Suprapubic skin (tissue), 4 donors: ENCODE measurements around the gene COX20.

Experiments used
- EP300 ChIP-seq: sonication (generic); formaldehyde crosslinking; IDR thresholded peaks from one replicate; pipeline ENCODE4 v1.6.1; 2017; ENCODE audit warnings: antibody characterized with exemption
- POLR2A ChIP-seq, 2 donors: fragments of 450-650 bp; IDR thresholded peaks; one replicate each; pipeline ENCODE4 v1.6.1; 2017; ENCODE audit warnings: antibody characterized with exemption in 2 of 2, mild to moderate bottlenecking in 2 of 2, moderate library complexity in 2 of 2
- POLR2AphosphoS5 ChIP-seq, 3 donors: sonication (generic); formaldehyde crosslinking; IDR thresholded peaks; one replicate each; pipeline ENCODE4 v1.6.1; 2017; ENCODE audit warnings: antibody characterized with exemption in 3 of 3
- TF ChIP-seq, protein P1 (sequence below), 2 donors: fragments of 200-600 bp in 1 of 2; fragments of 450-650 bp in 1 of 2; sonication (generic) in 1 of 2; IDR thresholded peaks; one replicate each; pipeline ENCODE4 v1.5.1; 2016 to 2019; ENCODE audit warnings: antibody characterized with exemption in 2 of 2, mild to moderate bottlenecking in 1 of 2, moderate library complexity in 1 of 2

DNA sequence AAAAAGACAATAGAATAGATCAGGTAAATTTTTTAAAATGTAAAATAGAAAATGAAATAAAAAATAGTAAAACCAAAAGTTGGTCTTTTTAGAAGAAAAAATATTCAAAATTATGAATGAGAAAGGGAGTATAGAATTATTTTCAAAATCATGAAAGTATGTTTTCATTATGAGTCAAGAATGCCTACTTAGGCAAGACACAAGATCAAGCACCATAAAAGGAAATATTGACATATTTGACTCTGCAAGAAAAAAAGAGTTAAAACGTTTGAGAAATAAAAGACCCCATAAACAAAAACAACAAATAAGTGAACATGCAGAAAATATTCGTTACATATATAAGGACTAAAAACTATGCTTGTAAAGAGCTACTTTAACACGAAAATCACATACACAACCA is 4.8 kb upstream of the COX20 start:
- TF ChIP-seq, protein P1, sequence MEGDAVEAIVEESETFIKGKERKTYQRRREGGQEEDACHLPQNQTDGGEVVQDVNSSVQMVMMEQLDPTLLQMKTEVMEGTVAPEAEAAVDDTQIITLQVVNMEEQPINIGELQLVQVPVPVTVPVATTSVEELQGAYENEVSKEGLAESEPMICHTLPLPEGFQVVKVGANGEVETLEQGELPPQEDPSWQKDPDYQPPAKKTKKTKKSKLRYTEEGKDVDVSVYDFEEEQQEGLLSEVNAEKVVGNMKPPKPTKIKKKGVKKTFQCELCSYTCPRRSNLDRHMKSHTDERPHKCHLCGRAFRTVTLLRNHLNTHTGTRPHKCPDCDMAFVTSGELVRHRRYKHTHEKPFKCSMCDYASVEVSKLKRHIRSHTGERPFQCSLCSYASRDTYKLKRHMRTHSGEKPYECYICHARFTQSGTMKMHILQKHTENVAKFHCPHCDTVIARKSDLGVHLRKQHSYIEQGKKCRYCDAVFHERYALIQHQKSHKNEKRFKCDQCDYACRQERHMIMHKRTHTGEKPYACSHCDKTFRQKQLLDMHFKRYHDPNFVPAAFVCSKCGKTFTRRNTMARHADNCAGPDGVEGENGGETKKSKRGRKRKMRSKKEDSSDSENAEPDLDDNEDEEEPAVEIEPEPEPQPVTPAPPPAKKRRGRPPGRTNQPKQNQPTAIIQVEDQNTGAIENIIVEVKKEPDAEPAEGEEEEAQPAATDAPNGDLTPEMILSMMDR (IDR thresholded peaks at IDR 0.05) = no peak
- TF ChIP-seq POLR2A (IDR thresholded peaks at IDR 0.05) = no peak
- no peak for TF ChIP-seq POLR2AphosphoS5 (IDR thresholded peaks at IDR 0.05)
- TF ChIP-seq EP300 = no peak
